ENCODE data around the gene UFC1.
A peak's percentile ranks its signal among the peaks of the same experiment; 100 is the strongest.

UFC1 gene

DNA sequence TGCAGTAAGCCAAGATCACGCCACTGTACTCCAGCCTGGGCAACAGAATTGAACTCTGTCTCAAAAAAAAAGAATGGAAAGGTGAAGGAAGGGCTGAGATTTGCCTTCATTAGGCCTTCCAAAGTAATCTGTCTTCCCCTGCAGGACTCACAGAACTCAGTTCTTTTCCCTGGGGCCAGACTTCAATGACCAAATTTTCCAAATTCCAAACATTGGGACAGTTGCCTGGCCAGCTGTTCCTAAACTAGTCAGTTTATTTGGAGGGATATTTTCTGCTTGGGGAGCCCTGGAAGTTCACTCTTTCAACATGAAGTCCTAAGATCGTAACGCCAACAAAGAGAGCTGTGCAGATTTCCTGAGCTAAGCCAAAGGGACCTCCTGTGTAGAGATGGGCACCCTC, 15.9 kb upstream of the UFC1 start:
- DNase-seq, result no peak

DNA sequence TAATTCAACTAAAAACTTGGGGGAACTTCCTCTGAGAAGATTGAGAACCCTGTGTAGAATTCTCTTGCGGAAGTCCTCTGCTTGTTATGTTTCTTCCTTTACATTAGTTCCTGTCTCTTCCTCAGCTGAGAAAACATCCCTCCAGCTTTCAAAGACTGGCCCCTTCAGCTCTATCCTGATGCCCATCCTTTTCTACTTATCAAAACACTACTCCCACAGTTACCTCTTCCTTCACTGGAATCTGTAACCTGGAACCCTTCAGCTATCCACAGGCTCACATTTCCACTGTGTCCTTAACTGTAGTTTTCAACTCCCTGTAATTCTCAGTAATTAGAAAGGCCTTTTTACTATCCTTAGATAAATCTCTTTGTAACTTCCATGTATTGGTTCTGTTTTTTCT, 15.3 kb upstream of the UFC1 start:
- no peak for DNase-seq

DNA sequence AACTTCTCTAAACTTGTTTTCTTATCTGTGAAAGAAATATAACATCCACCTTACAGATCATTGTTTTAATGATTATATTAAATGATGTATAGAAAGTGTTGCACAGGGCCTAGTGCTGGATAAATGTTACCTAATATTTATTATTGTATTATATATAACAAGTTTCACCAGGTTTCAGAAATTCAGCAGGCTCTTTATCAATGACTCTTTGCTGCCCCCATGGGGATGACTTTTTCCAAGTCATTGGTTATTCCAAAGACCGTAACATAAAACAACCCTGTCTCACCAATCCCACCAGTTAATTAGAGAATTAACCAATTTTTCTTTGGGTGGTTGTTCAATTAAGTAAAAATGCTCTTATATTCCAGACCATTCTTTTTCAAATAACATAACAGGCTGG, 14.0 kb upstream of the UFC1 start:
- peak; percentile 13 for DNase-seq

DNA sequence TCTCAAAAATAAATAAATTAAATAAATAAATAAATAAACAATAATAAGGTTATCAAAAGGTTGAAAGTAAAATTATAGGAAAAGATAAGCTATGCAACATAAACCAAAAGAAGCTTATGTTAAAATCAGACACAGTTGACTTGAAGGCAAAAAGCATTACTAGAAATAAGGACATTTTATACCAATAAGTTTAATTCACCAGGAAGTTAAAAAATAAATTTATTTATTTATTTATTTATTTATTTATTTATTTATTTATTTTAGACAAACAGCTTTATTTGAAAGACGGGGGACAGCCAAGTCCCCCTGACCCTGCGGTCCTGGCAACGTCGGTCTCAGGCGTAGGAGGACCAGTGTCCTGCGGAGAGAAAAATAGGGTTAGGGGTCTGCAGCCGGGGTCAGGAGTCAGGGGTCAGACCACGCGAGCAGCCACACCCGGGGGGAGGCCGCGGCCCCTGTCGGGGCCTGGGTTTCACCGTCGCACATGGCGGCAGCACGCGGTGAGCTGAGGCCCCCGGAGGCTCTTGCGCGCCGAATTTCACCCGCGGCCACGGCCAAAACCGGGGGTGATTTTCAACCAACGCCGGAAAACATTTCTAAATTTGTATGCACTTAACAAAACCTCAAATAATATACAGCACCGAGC, 12.9 kb upstream of the UFC1 start:
- no peak for DNase-seq

DNA sequence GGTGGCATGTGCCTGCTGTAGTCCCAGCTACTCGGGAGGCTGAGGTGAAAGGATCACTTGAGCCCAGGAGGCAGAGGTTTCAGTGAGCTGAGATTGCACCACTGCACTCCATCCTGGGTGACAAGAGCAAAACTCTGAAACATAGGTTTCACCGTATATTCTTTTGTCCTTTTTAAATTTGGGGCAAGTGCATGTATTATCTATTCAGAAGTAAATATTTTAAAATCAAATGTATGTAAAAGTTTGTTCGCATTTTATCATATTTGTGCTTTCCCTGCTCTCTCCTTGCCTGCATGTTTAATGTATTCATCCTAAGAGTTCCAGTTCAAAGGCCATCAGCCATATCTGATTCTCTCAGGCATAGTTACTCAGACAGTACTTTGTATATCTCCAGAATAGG, 7.9 kb upstream of the UFC1 start:
- DNase-seq, result no peak

DNA sequence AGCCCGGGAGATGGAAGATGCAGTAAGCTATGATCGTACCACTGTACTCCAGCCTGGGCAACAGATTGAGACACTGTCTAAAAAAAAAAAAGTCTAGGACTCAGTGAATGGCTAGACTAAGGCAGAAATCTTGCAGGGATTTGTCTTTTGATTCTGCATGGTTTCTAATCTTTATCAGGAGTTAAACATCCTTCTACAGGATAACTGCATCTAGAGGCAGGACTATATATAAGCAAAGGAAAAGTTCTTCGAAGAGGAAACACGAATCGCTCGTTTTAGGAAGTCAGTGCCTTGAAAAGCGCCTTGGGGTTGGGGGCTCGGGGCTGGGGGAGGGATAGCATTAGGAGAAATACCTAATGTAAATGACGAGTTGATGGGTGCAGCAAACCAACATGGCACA, 602 bp upstream of the UFC1 start:
- DNase-seq, result no peak

DNA sequence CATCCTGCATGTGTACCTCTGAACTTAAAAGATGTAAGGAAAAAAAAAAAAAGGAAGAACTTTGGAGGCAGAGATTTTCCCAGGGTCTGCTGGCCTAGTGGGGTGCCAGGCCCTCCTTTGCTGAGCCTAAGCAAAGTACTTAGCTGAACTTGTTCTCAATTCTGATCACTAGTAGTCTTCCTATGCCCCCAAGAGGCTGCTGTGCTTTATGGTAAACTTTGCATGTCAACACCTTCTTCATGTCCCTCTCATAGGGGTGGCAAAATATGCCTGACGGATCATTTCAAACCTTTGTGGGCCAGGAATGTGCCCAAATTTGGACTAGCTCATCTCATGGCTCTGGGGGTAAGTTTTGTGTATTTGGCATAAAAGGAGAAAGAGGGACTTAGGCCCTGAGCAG, 4.1 kb downstream of the UFC1 start:
- no peak for DNase-seq

DNA sequence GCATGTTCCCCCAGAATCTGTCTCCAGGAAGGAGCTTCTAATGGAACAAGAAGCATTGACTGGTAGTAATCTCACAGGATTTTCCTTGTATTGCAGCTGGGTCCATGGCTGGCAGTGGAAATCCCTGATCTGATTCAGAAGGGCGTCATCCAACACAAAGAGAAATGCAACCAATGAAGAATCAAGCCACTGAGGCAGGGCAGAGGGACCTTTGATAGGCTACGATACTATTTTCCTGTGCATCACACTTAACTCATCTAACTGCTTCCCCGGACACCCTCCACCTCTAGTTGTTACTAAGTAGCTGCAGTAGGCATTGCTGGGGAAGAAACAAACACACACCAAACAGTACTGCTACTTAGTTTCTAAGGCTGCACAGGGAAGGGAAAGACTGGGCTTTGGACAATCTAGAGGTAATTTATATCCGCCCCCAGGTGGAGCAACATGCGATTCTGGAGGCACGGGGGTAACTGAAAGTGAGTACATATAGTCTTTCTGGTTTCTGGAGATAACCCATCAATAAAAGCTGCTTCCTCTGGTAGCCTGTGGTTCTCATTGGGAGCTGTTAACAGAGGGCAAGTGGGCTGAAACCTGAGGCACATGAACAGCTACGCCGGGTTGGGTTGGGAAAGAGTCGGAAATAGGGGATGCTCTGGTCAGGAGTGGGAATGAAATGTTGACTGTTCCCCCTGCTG, 4.7 kb downstream of the UFC1 start:
- DNase-seq, result no peak

DNA sequence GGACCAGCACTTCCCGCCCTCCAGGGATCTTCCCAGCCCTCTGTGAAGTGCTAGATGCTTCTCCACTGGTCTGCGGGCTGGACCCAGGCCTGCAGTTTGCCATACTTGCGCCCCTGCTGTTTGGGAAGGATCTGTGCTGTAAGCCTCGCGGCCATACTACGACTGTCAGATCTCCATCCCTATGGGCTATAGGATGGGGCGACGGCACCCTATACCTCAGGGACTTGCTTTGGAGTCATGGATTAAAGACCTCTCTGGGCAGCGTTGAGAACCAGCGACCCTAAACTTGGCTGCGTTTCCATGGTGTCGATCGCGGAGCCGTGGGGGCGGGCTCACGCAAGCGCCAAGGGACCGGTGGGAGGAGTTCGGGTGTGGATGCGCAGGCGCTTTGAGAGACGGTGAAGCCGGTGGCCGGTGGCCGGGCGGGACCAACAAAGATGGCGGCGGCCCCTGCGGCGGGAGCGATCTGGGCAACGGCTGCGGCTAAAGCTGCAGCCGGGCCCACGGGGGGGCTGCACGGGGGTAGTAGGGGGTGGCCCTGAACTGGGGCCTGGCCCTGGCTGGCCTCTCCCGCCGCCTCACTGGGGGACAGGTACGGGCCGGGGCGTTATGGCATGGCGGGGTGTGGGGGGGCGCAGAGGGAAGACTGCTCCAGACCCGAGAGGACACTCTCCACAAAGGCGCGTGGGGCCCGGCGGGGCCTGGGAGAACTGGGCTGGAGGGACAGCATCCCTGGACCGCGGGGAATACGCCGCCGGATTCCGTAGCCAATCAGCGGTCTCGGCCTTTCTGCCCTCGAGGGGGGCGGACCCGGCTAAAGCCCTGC, 5.5 kb downstream of the UFC1 start, which contains the start of gene USP21:
Gene USP21 (plus strand): TSS at position 414 of the 826 bp plus-strand sequence. CDS start 1,141 bp downstream, outside the sequence.
- peak; percentile 88 for DNase-seq

DNA sequence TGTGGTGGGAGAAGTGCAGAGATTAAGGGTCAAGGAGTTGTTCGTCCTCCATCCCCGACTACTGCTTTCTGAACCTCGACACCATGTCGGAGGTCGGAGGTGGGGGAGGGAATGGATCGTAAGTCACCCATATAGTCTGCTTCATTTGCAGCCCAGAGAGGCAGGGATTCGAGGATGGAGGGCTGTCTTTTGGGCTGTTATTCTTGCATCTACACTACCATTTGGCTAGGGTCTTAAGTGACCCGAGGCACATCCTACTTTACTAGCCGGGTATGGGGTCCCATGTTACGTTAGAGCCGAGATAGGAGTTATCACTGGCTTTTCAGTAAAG, 6.1 kb downstream of the UFC1 start:
- no peak for DNase-seq

DNA sequence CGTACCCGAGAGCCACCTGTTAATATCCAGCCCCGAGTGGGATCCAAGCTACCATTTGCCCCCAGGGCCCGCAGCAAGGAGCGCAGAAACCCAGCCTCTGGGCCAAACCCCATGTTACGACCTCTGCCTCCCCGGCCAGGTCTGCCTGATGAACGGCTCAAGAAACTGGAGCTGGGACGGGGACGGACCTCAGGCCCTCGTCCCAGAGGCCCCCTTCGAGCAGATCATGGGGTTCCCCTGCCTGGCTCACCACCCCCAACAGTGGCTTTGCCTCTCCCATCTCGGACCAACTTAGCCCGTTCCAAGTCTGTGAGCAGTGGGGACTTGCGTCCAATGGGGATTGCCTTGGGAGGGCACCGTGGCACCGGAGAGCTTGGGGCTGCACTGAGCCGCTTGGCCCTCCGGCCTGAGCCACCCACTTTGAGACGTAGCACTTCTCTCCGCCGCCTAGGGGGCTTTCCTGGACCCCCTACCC, 6.9 kb downstream of the UFC1 start:
- no peak for DNase-seq

DNA sequence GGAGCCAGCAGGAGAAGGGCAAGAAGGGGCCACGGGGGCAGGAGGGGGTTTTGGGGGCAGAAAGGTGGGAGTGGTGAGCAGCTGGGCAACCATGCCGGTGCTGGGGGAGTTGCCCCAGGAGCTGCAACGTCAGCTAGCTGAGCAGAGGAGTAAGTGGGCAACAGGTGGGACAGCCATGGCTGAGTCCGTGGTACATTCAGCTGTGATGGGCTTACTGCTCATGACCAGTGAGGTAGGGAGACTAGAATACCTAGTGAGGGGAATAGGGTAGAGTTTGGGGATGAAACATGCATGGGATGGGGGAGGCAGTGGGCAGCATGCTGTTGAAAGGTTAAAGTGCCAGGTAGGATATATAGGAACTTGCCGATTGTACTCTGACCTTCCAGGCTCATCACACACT, 7.9 kb downstream of the UFC1 start:
- no peak for DNase-seq

DNA sequence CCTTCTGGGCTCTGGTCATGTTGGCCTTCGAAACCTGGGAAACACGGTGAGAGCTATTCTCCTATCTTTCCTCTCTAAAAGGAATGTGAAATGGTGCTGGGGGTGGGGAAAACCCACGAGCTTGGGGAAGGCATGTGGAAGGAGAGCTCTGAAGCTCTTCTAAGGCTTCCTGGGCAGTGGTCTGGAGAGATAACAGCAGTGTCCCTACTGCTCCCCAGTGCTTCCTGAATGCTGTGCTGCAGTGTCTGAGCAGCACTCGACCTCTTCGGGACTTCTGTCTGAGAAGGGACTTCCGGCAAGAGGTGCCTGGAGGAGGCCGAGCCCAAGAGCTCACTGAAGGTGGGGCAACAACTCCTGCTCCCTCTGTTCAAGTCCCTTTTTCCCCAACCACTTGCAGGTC, 8.3 kb downstream of the UFC1 start:
- no peak for DNase-seq

DNA sequence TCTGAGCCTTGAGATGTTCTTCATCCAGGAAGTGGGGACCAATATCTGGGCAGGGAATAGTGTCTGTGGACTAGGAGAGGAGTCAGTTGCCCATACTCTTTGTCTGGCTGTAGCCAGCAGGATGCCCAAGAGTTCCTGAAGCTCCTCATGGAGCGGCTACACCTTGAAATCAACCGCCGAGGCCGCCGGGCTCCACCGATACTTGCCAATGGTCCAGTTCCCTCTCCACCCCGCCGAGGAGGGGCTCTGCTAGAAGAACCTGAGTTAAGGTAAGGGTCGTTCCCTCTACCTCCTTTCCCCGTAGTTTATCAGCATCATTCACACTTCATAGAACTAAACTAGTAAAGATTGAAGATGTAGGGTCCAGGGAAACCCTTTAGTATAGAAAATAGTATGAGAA, 9.0 kb downstream of the UFC1 start:
- DNase-seq, result no peak

DNA sequence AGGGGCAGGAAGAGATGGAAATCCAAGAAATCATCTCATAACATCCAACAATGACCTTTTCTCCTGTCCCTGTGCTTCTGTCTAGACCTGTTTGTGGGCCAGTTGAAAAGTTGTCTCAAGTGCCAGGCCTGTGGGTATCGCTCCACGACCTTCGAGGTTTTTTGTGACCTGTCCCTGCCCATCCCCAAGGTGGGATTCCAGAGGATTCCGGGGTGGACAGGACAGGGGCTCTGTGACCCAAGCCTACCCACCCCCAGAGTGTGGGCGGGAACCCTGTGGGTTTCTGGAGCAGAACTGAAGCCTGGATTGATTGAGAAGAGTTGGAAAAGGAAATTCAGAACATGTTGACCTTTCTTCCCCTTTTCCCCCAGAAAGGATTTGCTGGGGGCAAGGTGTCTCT, 10.0 kb downstream of the UFC1 start:
- no peak for DNase-seq

DNA sequence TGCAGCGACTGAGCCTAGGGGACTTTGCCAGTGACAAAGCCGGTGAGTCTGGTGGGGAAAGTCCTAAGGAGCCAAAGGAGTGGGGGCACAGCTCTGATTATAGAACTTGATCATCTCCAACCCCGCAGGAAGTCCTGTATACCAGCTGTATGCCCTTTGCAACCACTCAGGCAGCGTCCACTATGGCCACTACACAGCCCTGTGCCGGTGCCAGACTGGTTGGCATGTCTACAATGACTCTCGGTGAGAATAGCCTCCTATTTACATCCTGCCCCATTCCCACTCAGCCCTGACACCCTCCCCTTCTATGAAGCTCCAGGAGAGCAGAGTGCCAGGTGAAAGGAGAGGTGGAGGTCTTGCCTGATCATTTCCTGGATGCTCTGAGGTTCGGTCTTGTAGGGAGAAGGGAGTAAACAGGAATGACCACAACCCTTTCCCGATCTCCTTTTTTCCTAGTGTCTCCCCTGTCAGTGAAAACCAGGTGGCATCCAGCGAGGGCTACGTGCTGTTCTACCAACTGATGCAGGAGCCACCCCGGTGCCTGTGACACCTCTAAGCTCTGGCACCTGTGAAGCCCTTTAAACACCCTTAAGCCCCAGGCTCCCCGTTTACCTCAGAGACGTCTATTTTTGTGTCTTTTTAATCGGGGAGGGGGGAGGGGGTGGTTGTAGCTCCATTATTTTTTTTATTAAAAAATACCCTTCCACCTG, 11.3 kb downstream of the UFC1 start:
- no peak for DNase-seq

DNA sequence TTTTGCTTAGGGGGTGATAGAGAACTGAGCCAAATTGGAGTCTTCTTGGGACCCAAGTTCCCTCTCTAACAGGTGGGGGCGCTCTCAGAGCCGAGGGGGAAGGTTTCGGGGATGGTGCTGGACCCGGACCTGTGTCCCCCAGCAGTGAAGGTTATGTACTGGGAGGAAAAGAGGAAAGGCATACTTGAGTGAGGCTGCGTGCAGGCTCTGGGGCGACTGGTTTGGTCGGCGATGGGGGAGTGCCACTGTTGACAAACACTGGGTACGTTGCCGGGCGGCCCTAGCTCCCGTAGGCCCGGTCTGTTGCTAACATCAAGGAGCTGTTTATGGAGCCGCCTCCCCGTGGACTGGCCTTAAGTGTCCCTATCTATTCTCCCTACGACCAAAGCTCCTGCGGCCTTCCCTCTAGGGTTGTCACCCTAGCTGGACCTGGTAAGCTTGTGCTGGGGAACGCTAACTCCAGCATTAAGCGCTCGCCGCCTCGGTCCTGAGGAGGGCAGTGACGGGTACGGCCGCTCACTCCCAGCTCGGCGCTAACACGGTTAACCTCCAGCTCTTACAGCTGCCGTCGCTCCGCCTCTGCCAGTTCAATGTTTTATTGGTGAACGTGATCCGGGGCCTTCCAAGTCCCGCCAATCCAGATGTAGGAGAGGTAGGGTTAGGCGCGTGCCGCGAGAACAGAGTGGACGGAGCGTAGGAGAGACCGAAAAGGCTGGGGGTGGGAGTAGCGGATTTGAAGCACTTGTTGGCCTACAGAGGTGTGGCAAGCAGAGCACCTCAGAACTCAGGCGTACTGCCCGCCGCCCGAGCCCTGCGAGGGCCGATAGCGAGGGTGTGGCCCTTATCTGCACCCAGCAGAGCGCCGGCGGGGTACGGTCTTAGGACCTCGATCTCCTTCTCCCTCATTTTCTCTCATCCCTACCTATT, 12.2 kb downstream of the UFC1 start, which contains the start of gene PPOX:
Gene PPOX (plus strand): TSS at position 685 of the 927 bp plus-strand sequence. CDS start 422 bp downstream, outside the sequence.
- DNase-seq, result peak; percentile 92

DNA sequence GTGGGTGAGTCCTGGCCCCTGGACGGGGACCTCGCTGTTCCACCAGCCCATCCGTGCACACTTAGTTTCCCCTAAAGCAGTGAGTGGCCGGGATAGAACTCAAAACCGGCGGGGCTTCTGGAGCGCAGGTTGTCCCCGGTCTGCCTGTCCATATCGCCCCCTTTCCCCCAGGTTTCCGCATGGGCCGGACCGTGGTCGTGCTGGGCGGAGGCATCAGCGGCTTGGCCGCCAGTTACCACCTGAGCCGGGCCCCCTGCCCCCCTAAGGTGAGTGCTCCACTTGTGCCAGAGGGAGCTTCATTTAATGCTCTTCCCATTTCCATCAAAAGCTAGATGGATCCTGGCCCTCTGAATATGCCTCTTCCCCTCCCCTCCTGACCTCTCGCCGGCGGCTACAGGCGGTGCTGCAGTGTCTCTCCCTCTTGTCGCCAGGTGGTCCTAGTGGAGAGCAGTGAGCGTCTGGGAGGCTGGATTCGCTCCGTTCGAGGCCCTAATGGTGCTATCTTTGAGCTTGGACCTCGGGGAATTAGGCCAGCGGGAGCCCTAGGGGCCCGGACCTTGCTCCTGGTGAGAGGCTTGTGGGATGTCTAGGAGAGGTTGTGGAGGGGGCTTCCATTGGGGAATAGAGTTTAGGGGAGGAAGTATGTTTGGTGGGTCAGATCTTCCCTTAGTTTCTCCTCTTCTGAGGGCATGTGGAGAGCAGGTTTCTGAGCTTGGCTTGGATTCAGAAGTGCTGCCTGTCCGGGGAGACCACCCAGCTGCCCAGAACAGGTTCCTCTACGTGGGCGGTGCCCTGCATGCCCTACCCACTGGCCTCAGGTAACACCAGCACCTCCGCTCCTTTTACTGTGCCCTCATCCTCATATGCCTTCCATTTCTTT, 13.1 kb downstream of the UFC1 start:
- no peak for DNase-seq

DNA sequence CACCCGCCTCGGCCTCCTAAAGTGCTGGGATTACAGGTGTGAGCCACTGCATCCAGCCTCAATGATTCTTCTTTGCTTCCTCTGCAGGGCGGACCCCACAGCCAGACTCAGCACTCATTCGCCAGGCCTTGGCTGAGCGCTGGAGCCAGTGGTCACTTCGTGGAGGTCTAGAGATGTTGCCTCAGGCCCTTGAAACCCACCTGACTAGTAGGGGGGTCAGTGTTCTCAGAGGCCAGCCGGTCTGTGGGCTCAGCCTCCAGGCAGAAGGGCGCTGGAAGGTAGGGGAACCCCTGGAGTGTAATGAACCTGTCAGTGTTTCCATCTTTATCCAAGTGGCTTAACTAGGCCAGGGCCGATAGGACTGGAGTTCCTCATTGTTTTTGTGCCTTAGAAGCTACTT, 15.1 kb downstream of the UFC1 start:
- no peak for DNase-seq

DNA sequence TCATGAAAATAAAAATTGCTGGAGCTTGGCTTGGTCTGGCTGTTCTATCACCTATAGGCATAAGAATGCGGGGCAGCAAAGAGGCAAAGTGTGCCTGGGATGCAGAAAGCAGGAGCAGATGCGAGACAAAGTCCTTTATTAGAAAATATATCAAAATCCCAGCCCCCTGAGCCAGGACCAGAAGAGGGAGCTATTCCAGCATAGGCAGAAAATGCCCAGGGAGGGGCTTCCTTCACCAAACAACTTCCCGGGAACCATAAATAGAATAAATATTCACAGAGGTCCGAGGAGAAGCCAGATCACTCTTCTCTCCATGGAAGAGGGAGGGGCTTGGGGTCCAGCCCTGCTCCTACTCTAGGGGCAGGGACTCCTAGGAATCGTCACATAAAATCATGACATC, 17.4 kb downstream of the UFC1 start:
- DNase-seq, result no peak

DNA sequence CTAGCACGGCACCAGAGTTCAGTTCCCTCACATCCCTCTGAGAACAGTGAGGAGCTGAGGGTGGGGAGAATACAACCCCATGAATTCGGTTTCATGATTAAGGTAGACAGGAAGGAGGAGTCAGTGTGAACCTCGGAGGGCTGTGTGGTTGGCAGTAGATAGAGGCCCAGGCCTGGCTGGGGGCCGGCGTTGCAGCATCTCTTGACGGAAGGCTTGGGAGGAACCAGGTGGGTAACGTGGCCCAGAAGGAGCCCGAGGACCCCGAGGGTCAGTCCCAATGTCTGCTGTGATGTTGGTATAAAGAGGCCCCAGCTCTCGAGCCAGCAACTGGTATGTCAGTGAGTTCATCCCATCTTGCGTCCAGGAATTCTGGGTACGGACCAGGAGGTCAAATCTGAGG, 17.9 kb downstream of the UFC1 start:
- DNase-seq, result no peak

All from NK-92 treated with Interleukin-12 subunit alpha and Interleukin-12 subunit beta, amount 100 ng/mL, for 24 hours (cell line).